Measurements from ENCODE around the gene ABLIM2. TPM values are rescaled to one million over a fixed set of nuclear protein-coding genes. Genes with fewer than 3 reads are reported as not detected.
A peak's percentile ranks its signal among the peaks of the same experiment; 100 is the strongest.

The ABLIM2 gene
- total and polyA plus RNA-seq, 2 of the 13 experiments (the other 11 are each of a cell fraction or from before 2014, with no cell fraction given) = 0.20 to 0.37 TPM

- TF ChIP-seq MAZ (IDR thresholded peaks at IDR 0.05; ENCODE audit: borderline replicate concordance, low read depth, low read length) = no peak
- TF ChIP-seq MAZ (CRISPR knock-in tag; IDR thresholded peaks at IDR 0.05; ENCODE audit: low read depth) = no peak
These were observed 5.8 kb downstream of the ABLIM2 start (continued) for GRCh38 chr4:8152865-8153257.

- no peaks in the 10 kb centered on the region for H3K9me3 ChIP-seq (ENCODE audit: low read length)
- TF ChIP-seq MBD4 (IDR thresholded peaks at IDR 0.05; ENCODE audit: borderline replicate concordance, low read length) = no peak
- TF ChIP-seq JUN (CRISPR knock-in tag; IDR thresholded peaks at IDR 0.05) = no peak
- TF ChIP-seq ZNF432 (CRISPR knock-in tag; IDR thresholded peaks at IDR 0.05; ENCODE audit: borderline replicate concordance) = no peak
- TF ChIP-seq ZNF556 (CRISPR knock-in tag; IDR thresholded peaks at IDR 0.05; ENCODE audit: borderline replicate concordance) = no peak
- TF ChIP-seq PATZ1 (CRISPR knock-in tag; IDR thresholded peaks at IDR 0.05) = no peak
- peak; percentile 74 for TF ChIP-seq RAD51 (IDR thresholded peaks at IDR 0.05; ENCODE audit: borderline replicate concordance)
- no peak overlapping the region for H3K4me3 ChIP-seq (replicated peaks in 1 of 3; ENCODE audit: insufficient read depth in 1 of 3, low read depth in 2 of 3, low read length in 3 of 3)
- intact Hi-C loops (cut with micrococcal nuclease; ENCODE audit: unreplicated experiment) (no loop called here), in situ Hi-C loops (cut with HindIII; ENCODE audit: extremely low pct_ligation_motif_present, low pct_unique_long_range_greater_than_20kb) (no loop called here)
- no peaks in the 10 kb centered on the region for H4K20me1 ChIP-seq (ENCODE audit: insufficient read depth, low read length)
- peaks cover 8 to 70% of the 10 kb centered on the region in 2 experiments; a peak in 4 of 5 replicates for H3K27me3 ChIP-seq (ENCODE audit: control insufficient read depth in 1 of 2, insufficient read depth in 2 of 2, low read length in 2 of 2)
- POLR2A ChIA-PET = no interaction called here
- H3K4me1 ChIP-seq (ENCODE audit: insufficient read depth, low read length) = no peaks in the 10 kb centered on the region
- no peaks in the 10 kb centered on the region for H3K79me2 ChIP-seq (ENCODE audit: insufficient read depth, low read length)
- no peak overlapping the region for H3K4me2 ChIP-seq (ENCODE audit: low read depth, low read length)
- DNase-seq (ENCODE audit: low spot score) (no peak), ATAC-seq (no peak), FAIRE-seq (no peak)
- no peak overlapping the region for H2AFZ ChIP-seq (ENCODE audit: low read length)
- CTCF ChIA-PET (ENCODE audit: low intra/inter-chr PET ratio, low total read pairs) = no interaction called here
- no peaks in the 10 kb centered on the region for H3K36me3 ChIP-seq (replicated peaks in 1 of 2; ENCODE audit: control insufficient read depth in 1 of 2, insufficient read depth in 2 of 2, low read length in 2 of 2)
- no TSS peak for BruUV-seq (replicated peaks)
- H3K27ac ChIP-seq (ENCODE audit: extremely low read length, insufficient read depth, low read length) = no peak overlapping the region
- H3K9ac ChIP-seq (ENCODE audit: insufficient read depth, low read depth, low read length) = no peak overlapping the region
- 0% methylated on average over 1 of the region's 39 CpGs for WGBS (ENCODE audit: low lambda C conversion rate)
These were observed 6.3 kb downstream of the ABLIM2 start for GRCh38 chr4:8152090-8152864.

Measured in HepG2 (cell line).